Right lobe of liver (tissue), 6 donors: ENCODE results near the gene MACROD2. TPM values are rescaled to one million over a fixed set of nuclear protein-coding genes. Genes with fewer than 3 reads are reported as not detected.

Source experiments
- ATAC-seq, 4 donors: fragments of 200-7000 bp; cut with Tn5 transposase; one replicate each; pipeline ENCODE4 v1.9.1; 2020; ENCODE audit warnings: mild to moderate bottlenecking in 4 of 4, moderate library complexity in 4 of 4
- DNase-seq, 3 donors: peaks; one replicate each; pipeline ENCODE4 v3.0.0-alpha.2; 2020
- H3K27ac ChIP-seq, 3 donors: fragments of 200-600 bp; one replicate each; pipeline ENCODE4 v1.8.0; 2022
- H3K27me3 ChIP-seq, 2 donors: fragments of 200-600 bp; one replicate each; pipeline ENCODE4 v1.8.0; 2022
- H3K36me3 ChIP-seq, 4 donors: fragments of 200-600 bp; sonication (generic) in 1 of 4; one replicate each; pipeline versions ENCODE4 v1.5.1 to v1.8.0; 2017 to 2022; ENCODE audit warnings: control low read depth in 1 of 4
- H3K4me1 ChIP-seq, 4 donors: fragments of 200-600 bp; sonication (generic) in 1 of 4; one replicate each; pipeline versions ENCODE4 v1.5.1 to v1.8.0; 2017 to 2022; ENCODE audit warnings: control low read depth in 1 of 4
- H3K4me3 ChIP-seq, 3 donors: fragments of 200-600 bp; one replicate each; pipeline ENCODE4 v1.8.0; 2022
- H3K9me3 ChIP-seq, 4 donors: fragments of 200-600 bp; sonication (generic) in 1 of 4; one replicate each; pipeline versions ENCODE4 v1.5.1 to v1.8.0; 2017 to 2022; ENCODE audit warnings: control low read depth in 1 of 4
- POLR2A ChIP-seq: fragments of 450-650 bp; IDR thresholded peaks from one replicate; pipeline ENCODE4 v1.6.1; 2017; ENCODE audit warnings: antibody characterized with exemption, mild to moderate bottlenecking
- WGBS: methylation state at CpG from one replicate; pipeline ENCODE4 v1.1.6; 2018; ENCODE audit warnings: low coverage, low lambda C conversion rate; ENCODE audit not compliant: insufficient coverage; ENCODE audit errors: missing lambda C conversion rate; 5-methylcytosine and 5-hydroxymethylcytosine counted together
- intact Hi-C, 2 donors: fragments of 100-400 bp; cut with DNase I; formaldehyde crosslinking; loops; one replicate each; pipeline versions ENCODE4 v1.11.2 to v1.14.1; 2022
- total RNA-seq, 6 experiments: library from RNA; depleted of rRNA in 2 of 6; stranded (reverse); fragments of >200 nt in 2 of 6; fragmentation: NEBNext Ultra II Directional in 3 of 6; extraction: Animal tissue kit (Norgen Biotek cat#: 25700) in 3 of 6; gene quantifications; one replicate each; pipeline versions ENCODE4 v1.1.0 to v1.2.4, GENCODE V29; 2016 to 2023
- TF ChIP-seq, protein P1 (sequence below), 4 donors: fragments of 200-600 bp in 3 of 4; fragments of 450-650 bp in 1 of 4; IDR thresholded peaks; one replicate each; pipeline versions ENCODE4 v1.5.1 to v1.8.0; 2016 to 2022; ENCODE audit warnings: antibody characterized with exemption in 4 of 4, mild to moderate bottlenecking in 2 of 4
- donor health status: DM: no; HTN: yes; CAD: no.
- donor health status: DM: no; HTN: no; CAD: no.
- donor health status: DM: no; HTN: no; CAD: no.
- donor health status: DM: no; HTN: yes; CAD: no.
- donor health status: DM: no; HTN: yes; CAD: no.

Gene MACROD2
- total RNA-seq, 6 experiments from 2014 or later = 1.2 to 5.5 (median 3.3) TPM

DNA sequence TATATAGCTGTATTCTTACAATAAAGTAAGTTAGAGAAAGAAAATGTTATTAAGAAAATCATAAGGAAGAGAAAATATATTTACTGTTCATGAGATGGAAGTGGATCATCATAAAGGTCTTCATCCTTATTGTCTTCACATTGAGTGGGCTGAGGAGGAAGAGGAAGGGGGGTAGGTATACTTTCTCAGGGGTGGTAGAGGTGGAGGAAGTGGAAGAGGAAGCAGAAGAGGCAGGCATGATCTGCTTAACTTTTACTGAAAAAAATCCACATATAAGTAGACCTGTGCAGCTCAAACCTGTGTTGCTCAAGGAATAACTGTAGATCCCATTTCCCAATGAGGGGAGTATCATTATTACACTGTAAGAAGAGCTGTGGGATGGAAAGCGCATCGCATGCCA is 1863.7 kb downstream of the MACROD2 start:
- H3K4me1 ChIP-seq = no peaks in the 10 kb centered on the region
- no peak for DNase-seq
- no peak overlapping the region for H3K27ac ChIP-seq
- no peaks in the 10 kb centered on the region for H3K36me3 ChIP-seq
- H3K27me3 ChIP-seq = no peaks in the 10 kb centered on the region
- 90% methylated on average over 2 of the region's 2 CpGs for WGBS
- TF ChIP-seq, protein P1, sequence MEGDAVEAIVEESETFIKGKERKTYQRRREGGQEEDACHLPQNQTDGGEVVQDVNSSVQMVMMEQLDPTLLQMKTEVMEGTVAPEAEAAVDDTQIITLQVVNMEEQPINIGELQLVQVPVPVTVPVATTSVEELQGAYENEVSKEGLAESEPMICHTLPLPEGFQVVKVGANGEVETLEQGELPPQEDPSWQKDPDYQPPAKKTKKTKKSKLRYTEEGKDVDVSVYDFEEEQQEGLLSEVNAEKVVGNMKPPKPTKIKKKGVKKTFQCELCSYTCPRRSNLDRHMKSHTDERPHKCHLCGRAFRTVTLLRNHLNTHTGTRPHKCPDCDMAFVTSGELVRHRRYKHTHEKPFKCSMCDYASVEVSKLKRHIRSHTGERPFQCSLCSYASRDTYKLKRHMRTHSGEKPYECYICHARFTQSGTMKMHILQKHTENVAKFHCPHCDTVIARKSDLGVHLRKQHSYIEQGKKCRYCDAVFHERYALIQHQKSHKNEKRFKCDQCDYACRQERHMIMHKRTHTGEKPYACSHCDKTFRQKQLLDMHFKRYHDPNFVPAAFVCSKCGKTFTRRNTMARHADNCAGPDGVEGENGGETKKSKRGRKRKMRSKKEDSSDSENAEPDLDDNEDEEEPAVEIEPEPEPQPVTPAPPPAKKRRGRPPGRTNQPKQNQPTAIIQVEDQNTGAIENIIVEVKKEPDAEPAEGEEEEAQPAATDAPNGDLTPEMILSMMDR (IDR thresholded peaks at IDR 0.05) = no peak
- TF ChIP-seq POLR2A = no peak
- H3K9me3 ChIP-seq = no peaks in the 10 kb centered on the region
- H3K4me3 ChIP-seq = no peak overlapping the region
- no peak for ATAC-seq
- intact Hi-C loops = no loop called here

GRCh38 chr20:15860850-15861249 is 1865.5 kb downstream of the MACROD2 start:
- Histone ChIP-seq H3K4me1 (no peaks in the 10 kb centered on the region), H3K27me3 (no peaks in the 10 kb centered on the region), H3K36me3 (no peaks in the 10 kb centered on the region), H3K27ac (no peak overlapping the region), H3K9me3 (no peaks in the 10 kb centered on the region), H3K4me3 (no peak overlapping the region)
- WGBS = 69% methylated on average over 2 of the region's 2 CpGs
- TF ChIP-seq, protein P1 (IDR thresholded peaks at IDR 0.05) = no peak
- no peak for TF ChIP-seq POLR2A
- DNase-seq (no peak), ATAC-seq (no peak)
- intact Hi-C loops = no loop called here

GRCh38 chr20:15862178-15862577 is 1866.9 kb downstream of the MACROD2 start:
- Histone ChIP-seq H3K4me1 (no peaks in the 10 kb centered on the region), H3K36me3 (no peaks in the 10 kb centered on the region), H3K9me3 (no peaks in the 10 kb centered on the region), H3K27ac (no peak overlapping the region), H3K4me3 (no peak overlapping the region), H3K27me3 (no peaks in the 10 kb centered on the region)
- TF ChIP-seq, protein P1 (IDR thresholded peaks at IDR 0.05) = no peak
- no peak for TF ChIP-seq POLR2A
- intact Hi-C loops = no loop called here
- no peak for ATAC-seq
- WGBS = 69% methylated on average over 4 of the region's 4 CpGs
- DNase-seq = no peak

DNA sequence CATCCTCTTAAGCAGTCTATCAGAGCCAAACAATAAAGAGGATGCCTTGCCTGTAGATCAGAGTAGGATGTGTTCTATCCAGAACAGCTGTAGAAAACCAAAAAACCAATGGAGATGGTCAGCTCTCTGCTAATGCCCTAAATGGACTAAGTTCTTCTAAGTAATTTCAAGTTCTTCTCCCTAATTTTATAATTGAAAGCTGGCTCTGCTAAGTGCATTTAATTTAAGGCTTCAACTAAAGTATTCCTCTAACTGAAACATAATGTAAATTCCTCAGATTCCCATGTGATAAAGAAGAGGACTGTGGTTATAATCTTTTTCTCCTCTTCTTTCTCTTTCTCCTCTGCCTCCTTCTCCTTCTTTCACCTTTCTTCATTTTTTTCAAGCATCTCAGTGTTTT is 1868.4 kb downstream of the MACROD2 start:
- no peaks in the 10 kb centered on the region for H3K4me1 ChIP-seq
- no peak for TF ChIP-seq POLR2A
- TF ChIP-seq, protein P1 (IDR thresholded peaks at IDR 0.05) = no peak
- no peaks in the 10 kb centered on the region for H3K9me3 ChIP-seq
- intact Hi-C loops = no loop called here
- ATAC-seq (no peak), DNase-seq (no peak)
- H3K27me3 ChIP-seq = no peaks in the 10 kb centered on the region
- no peak overlapping the region for H3K27ac ChIP-seq
- no peak overlapping the region for H3K4me3 ChIP-seq
- no peaks in the 10 kb centered on the region for H3K36me3 ChIP-seq

DNA sequence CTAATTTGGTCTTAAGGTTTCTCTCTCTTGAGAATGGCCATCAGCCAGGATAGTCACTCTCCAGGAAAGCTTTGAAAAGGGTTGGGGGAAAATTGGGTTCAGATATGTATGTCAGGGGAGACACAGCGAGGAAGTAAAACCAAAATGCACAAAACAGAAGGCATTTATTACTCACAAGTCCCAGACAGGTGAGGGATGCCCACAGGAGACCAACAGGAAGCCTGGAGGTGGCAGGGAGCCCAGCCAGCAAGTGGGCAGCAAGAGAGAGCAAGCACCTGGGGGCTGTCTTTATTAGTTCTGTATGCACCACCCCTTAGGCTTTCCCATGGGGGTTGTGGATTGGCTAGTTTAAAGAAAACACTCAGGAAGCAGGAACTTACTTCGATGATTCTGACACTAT is 1870.2 kb downstream of the MACROD2 start:
- ATAC-seq (no peak), DNase-seq (no peak)
- no peaks in the 10 kb centered on the region for H3K27me3 ChIP-seq
- intact Hi-C loops = no loop called here
- no peaks in the 10 kb centered on the region for H3K4me1 ChIP-seq
- H3K9me3 ChIP-seq = no peaks in the 10 kb centered on the region
- WGBS = 56% methylated on average over 2 of the region's 2 CpGs
- no peak overlapping the region for H3K4me3 ChIP-seq
- TF ChIP-seq, protein P1 (IDR thresholded peaks at IDR 0.05) = no peak
- TF ChIP-seq POLR2A = no peak
- H3K36me3 ChIP-seq = no peaks in the 10 kb centered on the region
- no peak overlapping the region for H3K27ac ChIP-seq
